ENCODE results near the gene WNT5B. TPM values are rescaled to one million over a fixed set of nuclear protein-coding genes. Genes with fewer than 3 reads are reported as not detected.

Gene WNT5B
- total RNA-seq (1 to 10 TPM in 5 of 9 donors, under 1 TPM in 4; 0.52 to 3.9 (median 1.3) TPM), polyA plus RNA-seq (1 to 10 TPM; 1.3 to 1.7 TPM)
- long read RNA-seq, donor 1, partial matches to known transcripts = 0 of 3 reads
- long read RNA-seq, donor 1, other reads (novel, unspliced or antisense) = 3 of 3 reads
- long read RNA-seq, donor 2, partial matches to known transcripts = 1 of 2 reads
- long read RNA-seq, donor 2, other reads (novel, unspliced or antisense) = 1 of 2 reads
- long read RNA-seq, donor 3, partial matches to known transcripts = 0 of 2 reads
- long read RNA-seq, donor 3, other reads (novel, unspliced or antisense) = 1 of 2 reads

- DNase-seq (no peak), ATAC-seq (no peak)
- WGBS, 4 donors = 80 to 87% (median 83%) methylated on average over 17 of the region's 17 CpGs
- TF ChIP-seq CTCF (IDR thresholded peaks at IDR 0.05) (no peak), POLR2A (IDR thresholded peaks at IDR 0.05) (no peak)
- H3K9me3 ChIP-seq = no peaks in the 10 kb centered on the region
- H3K27me3 ChIP-seq = peaks cover 0 to 18% (median 0%) of the 10 kb centered on the region in 9 donors
- H3K36me3 ChIP-seq = no peaks in the 10 kb centered on the region
- H3K27ac ChIP-seq = peak within 1 kb of the TSS in 7 of 12 donors; percentile 1 to 80 (median 39)
- intact Hi-C loops (cut with DNase I) = no loop called here
- peaks cover 0 to 44% (median 21%) of the 10 kb centered on the region in 12 donors for H3K4me1 ChIP-seq
- H3K4me3 ChIP-seq = peak within 1 kb of the TSS; percentile 27 to 76 (median 58)
Measured at GRCh38 chr12:1628666-1629337, at the start of gene WNT5B. Gene WNT5B (plus strand): TSS chr12:1629231. CDS start chr12:1631355, 2,124 bp downstream.

GRCh38 chr12:1579651-1580435 is 49.2 kb upstream of the WNT5B start:
- no peak for DNase-seq
- H3K4me1 ChIP-seq = peaks cover 0 to 50% (median 27%) of the 10 kb centered on the region in 12 donors
- H3K27me3 ChIP-seq = no peaks in the 10 kb centered on the region
- WGBS, 4 donors = 88 to 95% (median 90%) methylated on average over 11 of the region's 11 CpGs
- ATAC-seq = no peak
- H3K9me3 ChIP-seq = no peaks in the 10 kb centered on the region
- TF ChIP-seq CTCF (IDR thresholded peaks at IDR 0.05) (no peak), POLR2A (IDR thresholded peaks at IDR 0.05) (no peak)
- H3K36me3 ChIP-seq = peaks cover 0 to 3% (median 0%) of the 10 kb centered on the region in 9 donors
- H3K27ac ChIP-seq = no peak overlapping the region
- H3K4me3 ChIP-seq = no peak overlapping the region
- intact Hi-C loops (cut with DNase I) = loop anchor here in 6 of 10 donors (5.0 to 10.0 kb wide), 7 partner anchors 55 to 1015 kb away; no protein-coding TSS in a partner anchor

DNA sequence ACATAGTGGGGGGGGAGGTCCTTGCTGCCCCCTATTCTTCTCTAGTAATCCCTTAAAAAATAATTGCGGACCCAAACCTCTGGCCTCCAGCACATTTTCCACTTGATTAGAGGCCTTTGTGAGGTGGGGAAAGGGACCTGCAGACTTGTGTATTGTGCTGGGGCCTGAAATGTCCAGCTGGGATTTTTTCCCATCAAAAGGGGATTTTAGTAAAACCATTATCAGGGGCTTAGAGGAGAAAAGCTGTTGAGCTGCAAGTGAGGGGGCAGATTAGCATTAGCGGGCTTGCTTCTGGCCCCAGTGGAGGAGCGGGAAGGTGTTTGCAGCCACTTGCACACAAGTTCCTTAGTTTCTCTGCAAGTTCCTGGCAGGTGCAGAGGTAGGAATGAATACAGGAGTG is 48.5 kb upstream of the WNT5B start:
- TF ChIP-seq CTCF (IDR thresholded peaks at IDR 0.05) (no peak), POLR2A (IDR thresholded peaks at IDR 0.05) (no peak)
- peaks cover 0 to 3% (median 0%) of the 10 kb centered on the region in 9 donors for H3K36me3 ChIP-seq
- no peak overlapping the region for H3K27ac ChIP-seq
- no peak overlapping the region for H3K4me3 ChIP-seq
- peaks cover 0 to 44% (median 20%) of the 10 kb centered on the region in 12 donors for H3K4me1 ChIP-seq
- DNase-seq (no peak), ATAC-seq (no peak)
- H3K9me3 ChIP-seq = no peaks in the 10 kb centered on the region
- 96 to 98% (median 98%) methylated on average over 3 of the region's 3 CpGs for WGBS, 4 donors
- intact Hi-C loops (cut with DNase I) = loop anchor here in 5 of 10 donors (5.0 to 10.0 kb wide), 6 partner anchors 298 to 1016 kb away; no protein-coding TSS in a partner anchor
- no peaks in the 10 kb centered on the region for H3K27me3 ChIP-seq

Measured in heart left ventricle (tissue), 16 donors.